ENCODE data around the gene MRPL11. TPM values are rescaled to one million over a fixed set of nuclear protein-coding genes. Genes with fewer than 3 reads are reported as not detected.
A peak's percentile ranks its signal among the peaks of the same experiment; 100 is the strongest.

Gene MRPL11
- total RNA-seq, 1 experiment from 2014 or later, result 69.1 TPM

GRCh38 chr11:66407651-66408050 lies 31.0 kb downstream of the MRPL11 start:
- ChIA-PET POLR2A (interaction anchor here (0.6 to 1.7 kb wide), 2 partner anchors 125 to 270 kb away, joined by 3 to 8 read pairs; partner anchors contain the start of gene RBM4B), CTCF (interaction anchor here (0.6 to 4.9 kb wide), 26 partner anchors 8 to 271 kb away, joined by 3 to 51 read pairs (median 4); partner anchors contain the start of genes MRPL11, NPAS4 and RBM4B)
- H3K27ac Mint-ChIP-seq (ENCODE audit: low read depth, unreplicated experiment), result no peak overlapping the region
- intact Hi-C loops (cut with micrococcal nuclease), result loop anchor here (1.0 kb wide), 4 partner anchors 23 to 427 kb away; no protein-coding TSS in a partner anchor
- H3K4me3 Mint-ChIP-seq (ENCODE audit: unreplicated experiment), result no peak overlapping the region
- no peaks in the 10 kb centered on the region for H3K9me3 Mint-ChIP-seq (ENCODE audit: unreplicated experiment)
- no peaks in the 10 kb centered on the region for H3K36me3 Mint-ChIP-seq (ENCODE audit: insufficient read depth, unreplicated experiment)
- TF ChIP-seq, protein P1, sequence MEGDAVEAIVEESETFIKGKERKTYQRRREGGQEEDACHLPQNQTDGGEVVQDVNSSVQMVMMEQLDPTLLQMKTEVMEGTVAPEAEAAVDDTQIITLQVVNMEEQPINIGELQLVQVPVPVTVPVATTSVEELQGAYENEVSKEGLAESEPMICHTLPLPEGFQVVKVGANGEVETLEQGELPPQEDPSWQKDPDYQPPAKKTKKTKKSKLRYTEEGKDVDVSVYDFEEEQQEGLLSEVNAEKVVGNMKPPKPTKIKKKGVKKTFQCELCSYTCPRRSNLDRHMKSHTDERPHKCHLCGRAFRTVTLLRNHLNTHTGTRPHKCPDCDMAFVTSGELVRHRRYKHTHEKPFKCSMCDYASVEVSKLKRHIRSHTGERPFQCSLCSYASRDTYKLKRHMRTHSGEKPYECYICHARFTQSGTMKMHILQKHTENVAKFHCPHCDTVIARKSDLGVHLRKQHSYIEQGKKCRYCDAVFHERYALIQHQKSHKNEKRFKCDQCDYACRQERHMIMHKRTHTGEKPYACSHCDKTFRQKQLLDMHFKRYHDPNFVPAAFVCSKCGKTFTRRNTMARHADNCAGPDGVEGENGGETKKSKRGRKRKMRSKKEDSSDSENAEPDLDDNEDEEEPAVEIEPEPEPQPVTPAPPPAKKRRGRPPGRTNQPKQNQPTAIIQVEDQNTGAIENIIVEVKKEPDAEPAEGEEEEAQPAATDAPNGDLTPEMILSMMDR (IDR thresholded peaks at IDR 0.05; ENCODE audit: unreplicated experiment), result no peak
- H3K4me1 Mint-ChIP-seq (ENCODE audit: insufficient read depth, unreplicated experiment), result no peaks in the 10 kb centered on the region
- H3K27me3 Mint-ChIP-seq (ENCODE audit: insufficient read depth, unreplicated experiment), result peaks cover 65% of the 10 kb centered on the region
- no TSS peak for BruUV-seq (replicated peaks)
- DNase-seq (ENCODE audit: unreplicated experiment), result no peak

GRCh38 chr11:66393954-66394353 lies 44.7 kb downstream of the MRPL11 start:
- Mint-ChIP-seq H3K27me3 (ENCODE audit: insufficient read depth, unreplicated experiment) (peaks cover 24% of the 10 kb centered on the region), H3K4me3 (ENCODE audit: unreplicated experiment) (no peak overlapping the region), H3K36me3 (ENCODE audit: insufficient read depth, unreplicated experiment) (no peaks in the 10 kb centered on the region), H3K9me3 (ENCODE audit: unreplicated experiment) (no peaks in the 10 kb centered on the region), H3K27ac (ENCODE audit: low read depth, unreplicated experiment) (no peak overlapping the region), H3K4me1 (ENCODE audit: insufficient read depth, unreplicated experiment) (no peaks in the 10 kb centered on the region)
- DNase-seq (ENCODE audit: unreplicated experiment), result no peak
- intact Hi-C loops (cut with micrococcal nuclease), result no loop called here
- ChIA-PET POLR2A (no interaction called here), CTCF (interaction anchor here (1.1 kb wide), 1 partner anchor 14 kb away, joined by 3 read pairs; no protein-coding TSS in a partner anchor)
- TF ChIP-seq, protein P1 (IDR thresholded peaks at IDR 0.05; ENCODE audit: unreplicated experiment), result no peak
- BruUV-seq (replicated peaks), result no TSS peak

DNA sequence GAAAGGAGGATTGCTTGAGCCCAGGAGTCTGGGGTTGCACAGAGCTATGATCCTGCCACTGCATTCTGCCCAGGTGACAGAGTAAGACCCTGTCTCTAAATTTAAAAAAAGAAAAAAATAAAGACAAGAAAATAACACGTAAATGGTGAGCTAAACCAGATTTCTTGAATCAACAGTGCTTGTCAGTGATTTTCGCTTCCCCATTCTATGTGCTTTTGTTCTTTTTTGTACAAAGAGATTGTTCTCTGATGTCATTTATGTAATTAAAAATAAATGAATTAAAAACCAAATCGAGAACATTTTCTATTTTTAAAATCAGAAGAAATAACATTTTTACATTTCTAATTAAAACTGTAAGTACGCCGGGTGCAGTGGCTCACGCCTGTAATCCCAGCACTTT lies 47.3 kb downstream of the MRPL11 start:
- Mint-ChIP-seq H3K27ac (ENCODE audit: low read depth, unreplicated experiment) (no peak overlapping the region), H3K36me3 (ENCODE audit: insufficient read depth, unreplicated experiment) (no peaks in the 10 kb centered on the region), H3K4me1 (ENCODE audit: insufficient read depth, unreplicated experiment) (peaks cover 2% of the 10 kb centered on the region), H3K9me3 (ENCODE audit: unreplicated experiment) (no peaks in the 10 kb centered on the region), H3K4me3 (ENCODE audit: unreplicated experiment) (no peak overlapping the region), H3K27me3 (ENCODE audit: insufficient read depth, unreplicated experiment) (peaks cover 24% of the 10 kb centered on the region)
- BruUV-seq (replicated peaks), result no TSS peak
- no peak for DNase-seq (ENCODE audit: unreplicated experiment)
- ChIA-PET POLR2A (interaction anchor here (0.6 kb wide), 1 partner anchor 167 kb away, joined by 3 read pairs; no protein-coding TSS in a partner anchor), CTCF (interaction anchor here (1.4 to 2.9 kb wide), 3 partner anchors 13 to 47 kb away, joined by 4 to 18 read pairs (median 4); partner anchors contain the start of gene BRMS1)
- TF ChIP-seq, protein P1 (IDR thresholded peaks at IDR 0.05; ENCODE audit: unreplicated experiment), result no peak
- intact Hi-C loops (cut with micrococcal nuclease), result no loop called here

DNA sequence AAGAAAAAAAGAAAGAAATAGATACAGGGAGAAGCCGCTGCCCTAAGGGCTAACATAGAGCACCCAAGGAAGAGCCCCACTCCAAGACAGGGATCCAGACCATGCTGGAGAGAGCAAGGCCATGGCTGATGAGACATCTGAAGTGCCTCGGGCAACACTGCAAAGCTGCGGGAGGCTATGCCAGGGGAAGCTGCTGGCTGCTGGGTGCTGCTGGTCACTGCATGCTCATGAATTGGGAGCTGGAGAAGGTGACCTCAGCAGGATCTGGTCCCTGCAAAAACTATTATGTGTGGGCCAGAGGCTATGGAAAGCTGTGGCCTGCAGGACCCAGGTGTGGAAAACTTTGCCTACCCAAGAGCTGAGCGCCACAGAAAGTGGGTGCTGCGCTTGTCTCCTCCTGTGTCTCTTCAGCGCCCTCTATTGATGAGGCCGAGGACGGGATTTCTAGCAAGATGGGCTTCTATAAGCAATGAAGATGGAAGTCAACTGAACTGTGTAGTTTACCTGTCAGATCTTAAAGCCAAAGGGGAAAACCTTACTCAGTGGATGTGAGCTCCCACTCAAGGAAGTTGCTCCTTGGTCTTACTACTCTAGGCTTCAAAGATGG lies 49.8 kb downstream of the MRPL11 start:
- no TSS peak for BruUV-seq (replicated peaks)
- no peaks in the 10 kb centered on the region for H3K9me3 Mint-ChIP-seq (ENCODE audit: unreplicated experiment)
- DNase-seq (ENCODE audit: unreplicated experiment), result peak; percentile 86
- intact Hi-C loops (cut with micrococcal nuclease), result loop anchor here (1.0 to 2.0 kb wide), 3 partner anchors 40 to 78 kb away; no protein-coding TSS in a partner anchor
- no peak overlapping the region for H3K4me3 Mint-ChIP-seq (ENCODE audit: unreplicated experiment)
- H3K4me1 Mint-ChIP-seq (ENCODE audit: insufficient read depth, unreplicated experiment), result peaks cover 6% of the 10 kb centered on the region
- peaks cover 24% of the 10 kb centered on the region for H3K27me3 Mint-ChIP-seq (ENCODE audit: insufficient read depth, unreplicated experiment)
- CTCF ChIA-PET, result interaction anchor here (0.6 to 2.9 kb wide), 36 partner anchors 10 to 610 kb away, joined by 3 to 18 read pairs (median 3); partner anchors contain the start of genes BRMS1, CTSF and SLC29A2
- TF ChIP-seq, protein P1 (IDR thresholded peaks at IDR 0.05; ENCODE audit: unreplicated experiment), result peak; percentile 79
- H3K27ac Mint-ChIP-seq (ENCODE audit: low read depth, unreplicated experiment), result no peak overlapping the region
- POLR2A ChIA-PET, result interaction anchor here (0.6 to 1.5 kb wide), 3 partner anchors 33 to 828 kb away, joined by 3 to 6 read pairs (median 3); no protein-coding TSS in a partner anchor
- H3K36me3 Mint-ChIP-seq (ENCODE audit: insufficient read depth, unreplicated experiment), result no peaks in the 10 kb centered on the region

Measured in MCF 10A (cell line).